Fibroblast of lung (primary cell): ENCODE measurements around the gene HOOK1. TPM values are rescaled to one million over a fixed set of nuclear protein-coding genes. Genes with fewer than 3 reads are reported as not detected.

ENCODE experiments used
- DNase-seq, 2 donors: peaks; one replicate each; pipeline versions ENCODE4 v3.0.0 to v3.0.0-alpha.2; 2010; ENCODE audit warnings: low read depth in 2 of 2
- H2AFZ ChIP-seq: 2 replicates; pipeline ENCODE4 v1.5.1; 2012; ENCODE audit warnings: low read length, control low read depth, inconsistent platforms
- H3K27ac ChIP-seq: 2 replicates; pipeline ENCODE4 v1.5.1; 2011; ENCODE audit warnings: low read length, control low read depth; ENCODE audit not compliant: insufficient read depth
- H3K27me3 ChIP-seq: 2 replicates; pipeline ENCODE4 v1.5.1; 2011; ENCODE audit warnings: mild to moderate bottlenecking, low read length; ENCODE audit not compliant: control insufficient read depth, insufficient read depth
- H3K36me3 ChIP-seq: 2 replicates; pipeline ENCODE4 v1.5.1; 2011; ENCODE audit warnings: low read length; ENCODE audit not compliant: control insufficient read depth, insufficient read depth
- H3K4me1 ChIP-seq: 2 replicates; pipeline ENCODE4 v1.5.1; 2011; ENCODE audit warnings: low read length; ENCODE audit not compliant: control insufficient read depth, insufficient read depth; ENCODE audit errors: extremely low read depth
- H3K4me2 ChIP-seq: 2 replicates; pipeline ENCODE4 v1.5.1; 2011; ENCODE audit warnings: low read length, control low read depth; ENCODE audit not compliant: insufficient read depth; ENCODE audit errors: extremely low read depth
- H3K4me3 ChIP-seq, 4 experiments: fragments of 200-600 bp in 1 of 4; sonication (generic) in 1 of 4; replicated peaks in 1 of 4; 2 replicates each; pipeline ENCODE4 v1.5.1; 2011 to 2016; ENCODE audit warnings: low read length in 4 of 4, low read depth in 3 of 4, mild to moderate bottlenecking in 3 of 4, control low read depth in 2 of 4, inconsistent platforms in 1 of 4, mixed read lengths in 1 of 4; ENCODE audit not compliant: insufficient read depth in 1 of 4; ENCODE audit errors: control extremely low read depth in 1 of 4
- H3K79me2 ChIP-seq: 2 replicates; pipeline ENCODE4 v1.5.1; 2012; ENCODE audit warnings: mild to moderate bottlenecking, low read length, inconsistent platforms; ENCODE audit not compliant: control insufficient read depth, insufficient read depth
- H3K9ac ChIP-seq: 2 replicates; pipeline ENCODE4 v1.5.1; 2011; ENCODE audit warnings: mild to moderate bottlenecking, low read length, control low read depth; ENCODE audit not compliant: insufficient read depth
- H3K9me3 ChIP-seq: 2 replicates; pipeline ENCODE4 v1.5.1; 2012; ENCODE audit warnings: low read depth, low read length; ENCODE audit not compliant: control insufficient read depth, insufficient read depth
- H4K20me1 ChIP-seq: 2 replicates; pipeline ENCODE4 v1.5.1; 2011; ENCODE audit warnings: low read length; ENCODE audit not compliant: control insufficient read depth, insufficient read depth; ENCODE audit errors: extremely low read depth
- EZH2 ChIP-seq: IDR thresholded peaks from 2 replicates; pipeline ENCODE4 v1.5.1; 2012; ENCODE audit warnings: low read length, control low read depth, mild to moderate bottlenecking; ENCODE audit errors: missing control alignments
- polyA plus RNA-seq, 2 donors: library from polyadenylated mRNA; depleted of rRNA in 1 of 2; stranded (reverse) in 1 of 2; unstranded in 1 of 2; fragments of >200 nt; gene quantifications; 2 replicates each; pipeline ENCODE4 v1.2.1, GENCODE V29; 2011 to 2012; ENCODE audit warnings: missing spikeins in 1 of 2
- total RNA-seq: library from RNA; depleted of rRNA; stranded (reverse); fragments of >200 nt; gene quantifications from 2 replicates; pipeline ENCODE4 v1.2.1, GENCODE V29; 2014
- TF ChIP-seq, protein P1 (sequence below), 2 donors: IDR thresholded peaks in 1 of 2; conservative IDR thresholded peaks in 1 of 2; 1 replicate in 1 of 2; 2 replicates in 1 of 2; pipeline ENCODE4 v1.5.1; 2011 to 2012; ENCODE audit warnings: low read length in 2 of 2, control low read depth in 1 of 2, inconsistent platforms in 1 of 2, low read depth in 1 of 2, mild to moderate bottlenecking in 1 of 2

HOOK1 gene
- total and polyA plus RNA-seq, 2 donors (not counting 1 experiment from before 2014, with no cell fraction given) = under 0.01 TPM; not detected in 1

DNA sequence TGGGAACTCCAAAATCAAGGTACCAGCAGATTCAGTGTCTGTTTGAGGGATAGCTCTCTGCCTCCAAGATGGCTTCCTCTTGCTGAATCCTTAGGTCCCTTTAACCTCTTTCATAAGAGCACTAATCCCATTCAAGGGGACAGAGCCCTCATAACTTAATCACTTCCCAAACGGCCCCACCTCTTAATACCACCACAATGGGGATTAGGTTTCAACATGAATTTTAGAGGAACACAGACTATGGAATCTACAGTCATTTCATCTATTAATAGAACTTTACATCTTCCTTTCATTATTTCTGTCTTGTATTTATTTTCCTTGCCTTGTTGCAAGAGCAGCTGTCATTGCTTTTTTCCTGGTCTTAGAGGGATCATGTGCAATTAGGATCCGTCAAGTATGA, 30.3 kb downstream of the HOOK1 start:
- no peaks in the 10 kb centered on the region for H3K4me1 ChIP-seq
- no peaks in the 10 kb centered on the region for H3K79me2 ChIP-seq
- no peak for TF ChIP-seq EZH2
- TF ChIP-seq, protein P1, sequence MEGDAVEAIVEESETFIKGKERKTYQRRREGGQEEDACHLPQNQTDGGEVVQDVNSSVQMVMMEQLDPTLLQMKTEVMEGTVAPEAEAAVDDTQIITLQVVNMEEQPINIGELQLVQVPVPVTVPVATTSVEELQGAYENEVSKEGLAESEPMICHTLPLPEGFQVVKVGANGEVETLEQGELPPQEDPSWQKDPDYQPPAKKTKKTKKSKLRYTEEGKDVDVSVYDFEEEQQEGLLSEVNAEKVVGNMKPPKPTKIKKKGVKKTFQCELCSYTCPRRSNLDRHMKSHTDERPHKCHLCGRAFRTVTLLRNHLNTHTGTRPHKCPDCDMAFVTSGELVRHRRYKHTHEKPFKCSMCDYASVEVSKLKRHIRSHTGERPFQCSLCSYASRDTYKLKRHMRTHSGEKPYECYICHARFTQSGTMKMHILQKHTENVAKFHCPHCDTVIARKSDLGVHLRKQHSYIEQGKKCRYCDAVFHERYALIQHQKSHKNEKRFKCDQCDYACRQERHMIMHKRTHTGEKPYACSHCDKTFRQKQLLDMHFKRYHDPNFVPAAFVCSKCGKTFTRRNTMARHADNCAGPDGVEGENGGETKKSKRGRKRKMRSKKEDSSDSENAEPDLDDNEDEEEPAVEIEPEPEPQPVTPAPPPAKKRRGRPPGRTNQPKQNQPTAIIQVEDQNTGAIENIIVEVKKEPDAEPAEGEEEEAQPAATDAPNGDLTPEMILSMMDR (conservative IDR thresholded peaks at IDR 0.05 in 1 of 2, IDR thresholded peaks at IDR 0.05 in 1 of 2; ENCODE audit: low read depth in 1 of 2, low read length in 2 of 2) = no peak
- H3K9me3 ChIP-seq = no peaks in the 10 kb centered on the region
- H3K27me3 ChIP-seq = no peaks in the 10 kb centered on the region
- H3K4me2 ChIP-seq = no peak overlapping the region
- H2AFZ ChIP-seq = no peak overlapping the region
- no peak overlapping the region for H3K4me3 ChIP-seq
- no peaks in the 10 kb centered on the region for H3K36me3 ChIP-seq
- no peak overlapping the region for H3K27ac ChIP-seq
- H3K9ac ChIP-seq = no peak overlapping the region
- no peak for DNase-seq
- H4K20me1 ChIP-seq = no peaks in the 10 kb centered on the region

DNA sequence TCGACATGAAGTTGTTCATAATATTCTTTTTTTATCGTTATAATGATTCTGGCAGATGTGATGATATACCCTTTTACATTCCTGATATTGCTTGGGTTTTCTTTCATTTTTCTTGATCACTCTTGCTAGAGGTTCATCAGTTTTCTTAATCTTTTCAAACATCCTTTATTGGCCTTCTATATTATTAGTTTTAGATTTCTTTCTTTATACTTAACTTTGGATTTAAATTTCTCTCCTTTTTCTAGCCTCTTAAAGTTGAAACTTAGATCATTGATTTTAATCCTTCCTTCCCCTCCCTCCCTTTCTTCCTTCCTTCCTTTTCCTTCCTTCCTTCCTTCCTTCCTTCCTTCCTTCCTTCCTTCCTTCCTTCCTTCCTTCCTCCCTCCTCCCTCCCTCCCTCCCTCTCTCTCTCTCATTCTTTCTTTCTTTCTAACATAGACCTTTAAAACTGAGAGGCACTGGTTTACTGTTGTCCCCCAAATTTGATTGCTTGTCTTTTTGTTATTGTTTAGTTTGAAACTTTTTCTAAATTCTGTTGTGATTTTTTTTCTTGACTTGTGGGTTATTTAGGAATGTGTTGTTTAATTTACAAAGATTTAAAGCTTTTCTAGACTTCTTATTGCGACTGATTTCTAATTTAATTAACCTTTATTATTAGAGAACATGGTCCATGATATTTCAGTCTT, 31.6 kb downstream of the HOOK1 start:
- Histone ChIP-seq H3K4me1 (no peaks in the 10 kb centered on the region), H3K9me3 (no peaks in the 10 kb centered on the region), H4K20me1 (no peaks in the 10 kb centered on the region), H3K9ac (no peak overlapping the region), H3K4me2 (no peak overlapping the region), H3K79me2 (no peaks in the 10 kb centered on the region), H3K36me3 (no peaks in the 10 kb centered on the region), H3K4me3 (no peak overlapping the region), H3K27me3 (no peaks in the 10 kb centered on the region), H3K27ac (no peak overlapping the region), H2AFZ (no peak overlapping the region)
- no peak for TF ChIP-seq EZH2
- TF ChIP-seq, protein P1 (conservative IDR thresholded peaks at IDR 0.05 in 1 of 2, IDR thresholded peaks at IDR 0.05 in 1 of 2; ENCODE audit: low read depth in 1 of 2, low read length in 2 of 2) = no peak
- no peak for DNase-seq

DNA sequence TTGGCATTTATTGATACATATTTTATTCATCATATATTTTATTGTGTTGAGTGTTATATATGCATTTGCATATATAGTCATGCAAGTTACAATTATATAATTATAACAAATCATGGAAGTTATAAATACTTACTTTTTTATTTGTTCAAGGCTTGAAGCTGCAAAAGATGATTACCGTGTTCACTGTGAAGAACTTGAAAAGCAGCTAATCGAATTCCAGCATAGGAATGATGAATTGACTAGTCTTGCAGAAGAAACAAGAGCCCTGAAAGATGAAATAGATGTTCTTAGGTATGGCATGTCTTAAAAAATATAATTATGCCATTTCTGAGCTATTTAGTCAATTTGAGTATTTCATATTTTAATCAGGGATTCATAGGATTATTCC, 32.1 kb downstream of the HOOK1 start:
- Histone ChIP-seq H3K4me2 (no peak overlapping the region), H3K27ac (no peak overlapping the region), H2AFZ (no peak overlapping the region), H3K4me3 (no peak overlapping the region), H3K27me3 (no peaks in the 10 kb centered on the region), H4K20me1 (no peaks in the 10 kb centered on the region), H3K4me1 (no peaks in the 10 kb centered on the region), H3K9me3 (no peaks in the 10 kb centered on the region), H3K36me3 (no peaks in the 10 kb centered on the region), H3K79me2 (no peaks in the 10 kb centered on the region), H3K9ac (no peak overlapping the region)
- TF ChIP-seq, protein P1 (conservative IDR thresholded peaks at IDR 0.05 in 1 of 2, IDR thresholded peaks at IDR 0.05 in 1 of 2; ENCODE audit: low read depth in 1 of 2, low read length in 2 of 2) = no peak
- TF ChIP-seq EZH2 = no peak
- no peak for DNase-seq
